Transverse colon (tissue), 4 donors: ENCODE results near the gene SLC22A1.

Source experiments
- CTCF ChIP-seq, 5 experiments: fragments of 200-600 bp in 3 of 5; fragments of 450-650 bp in 2 of 5; sonication (generic) in 3 of 5; IDR thresholded peaks; 1 replicate in 2 of 5; 2 replicates in 3 of 5; pipeline ENCODE4 v1.5.1; 2016 to 2017; ENCODE audit warnings: antibody characterized with exemption in 5 of 5, inconsistent platforms in 3 of 5, mild to moderate bottlenecking in 2 of 5, moderate library complexity in 1 of 5
- POLR2AphosphoS5 ChIP-seq, 3 donors: sonication (generic); formaldehyde crosslinking; IDR thresholded peaks; one replicate each; pipeline ENCODE4 v1.6.1; 2016; ENCODE audit warnings: antibody characterized with exemption in 3 of 3

GRCh38 chr6:160080097-160080496 lies 41.5 kb upstream of the SLC22A1 start:
- no peak for TF ChIP-seq POLR2AphosphoS5 (IDR thresholded peaks at IDR 0.05)
- TF ChIP-seq CTCF (IDR thresholded peaks at IDR 0.05): no peak
